Measurements from ENCODE around the gene SLCO2B1.

Gene SLCO2B1

GRCh38 chr11:75229466-75229865, 78.6 kb downstream of the SLCO2B1 start:
- DNase-seq: no peak

- no peak for DNase-seq
Measured at GRCh38 chr11:75230621-75231020, 79.7 kb downstream of the SLCO2B1 start.

GRCh38 chr11:75233754-75234172, 82.9 kb downstream of the SLCO2B1 start:
- DNase-seq: no peak

GRCh38 chr11:75236062-75236461, 85.2 kb downstream of the SLCO2B1 start:
- no peak for DNase-seq

GRCh38 chr11:75237050-75237449, 86.1 kb downstream of the SLCO2B1 start:
- no peak for DNase-seq

GRCh38 chr11:75238595-75239440, 87.9 kb downstream of the SLCO2B1 start:
- DNase-seq: no peak

- no peak for DNase-seq
Measured at GRCh38 chr11:75239531-75240290, 88.8 kb downstream of the SLCO2B1 start.

GRCh38 chr11:75240311-75241035, 89.6 kb downstream of the SLCO2B1 start, which contains the start of gene TPBGL:
TSS of gene TPBGL (plus strand) at chr11:75240774. CDS start at chr11:75241050, 276 bp downstream.
- peak; percentile 40 for DNase-seq

GRCh38 chr11:75241036-75241905, 90.4 kb downstream of the SLCO2B1 start:
- DNase-seq: peak; percentile 91

- DNase-seq: no peak
Measured at GRCh38 chr11:75241906-75242644, 91.2 kb downstream of the SLCO2B1 start.

GRCh38 chr11:75242722-75243600, 92.1 kb downstream of the SLCO2B1 start:
- no peak for DNase-seq

GRCh38 chr11:75244052-75244814, 93.3 kb downstream of the SLCO2B1 start:
- DNase-seq: no peak

- no peak for DNase-seq
Measured at GRCh38 chr11:75245356-75246005, 94.6 kb downstream of the SLCO2B1 start.

GRCh38 chr11:75246006-75246670, 95.2 kb downstream of the SLCO2B1 start:
- DNase-seq: no peak

- DNase-seq: peak; percentile 18
Measured at GRCh38 chr11:75246671-75247350, 95.9 kb downstream of the SLCO2B1 start.

- DNase-seq: no peak
Measured at GRCh38 chr11:75248924-75249256, 98.0 kb downstream of the SLCO2B1 start.

- DNase-seq: no peak
Measured at GRCh38 chr11:75249704-75250103, 98.8 kb downstream of the SLCO2B1 start.

GRCh38 chr11:75254326-75254725, 103.4 kb downstream of the SLCO2B1 start:
- no peak for DNase-seq
